CD1c-positive myeloid dendritic cell (primary cell): Measurements from ENCODE around the gene NOXA1.
A peak's percentile ranks its signal among the peaks of the same experiment; 100 is the strongest.
"Not testable (repeated sequence)": the region's sequence is repeated elsewhere in the genome, so short reads cannot be mapped to it uniquely, and the experiment has no call there.

Experiments
- DNase-seq: peaks from one replicate; pipeline ENCODE4 v3.0.0-alpha.2; 2016; ENCODE audit errors: extremely low spot score

The NOXA1 gene

DNA sequence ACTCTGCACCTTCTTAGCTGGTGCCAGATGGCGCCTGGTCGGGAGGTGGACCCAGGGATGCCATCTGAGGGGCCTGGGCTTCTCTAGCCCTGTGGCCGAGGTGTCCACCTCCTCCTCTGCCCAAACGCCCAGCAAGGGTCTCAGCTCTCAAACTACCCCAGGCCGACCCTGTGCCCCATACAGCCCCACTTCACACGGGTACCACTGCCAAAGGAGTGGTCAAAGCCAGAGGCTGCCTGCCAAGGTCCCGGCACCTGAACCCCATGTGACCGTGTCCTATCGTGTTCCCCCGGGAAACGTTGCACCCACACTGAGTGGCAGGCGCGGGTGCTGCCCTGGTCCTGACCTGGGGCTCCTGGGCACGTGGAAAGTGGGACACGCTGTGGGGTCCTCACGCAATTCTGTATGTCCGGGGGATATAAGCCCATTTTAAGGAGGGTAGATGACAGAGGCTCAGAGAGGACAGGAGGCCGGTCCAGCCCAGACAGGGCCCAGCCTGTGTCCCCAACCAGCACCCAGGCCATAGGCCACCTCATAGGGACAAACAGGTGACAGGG, 16.0 kb downstream of the NOXA1 start:
- no peak for DNase-seq

DNA sequence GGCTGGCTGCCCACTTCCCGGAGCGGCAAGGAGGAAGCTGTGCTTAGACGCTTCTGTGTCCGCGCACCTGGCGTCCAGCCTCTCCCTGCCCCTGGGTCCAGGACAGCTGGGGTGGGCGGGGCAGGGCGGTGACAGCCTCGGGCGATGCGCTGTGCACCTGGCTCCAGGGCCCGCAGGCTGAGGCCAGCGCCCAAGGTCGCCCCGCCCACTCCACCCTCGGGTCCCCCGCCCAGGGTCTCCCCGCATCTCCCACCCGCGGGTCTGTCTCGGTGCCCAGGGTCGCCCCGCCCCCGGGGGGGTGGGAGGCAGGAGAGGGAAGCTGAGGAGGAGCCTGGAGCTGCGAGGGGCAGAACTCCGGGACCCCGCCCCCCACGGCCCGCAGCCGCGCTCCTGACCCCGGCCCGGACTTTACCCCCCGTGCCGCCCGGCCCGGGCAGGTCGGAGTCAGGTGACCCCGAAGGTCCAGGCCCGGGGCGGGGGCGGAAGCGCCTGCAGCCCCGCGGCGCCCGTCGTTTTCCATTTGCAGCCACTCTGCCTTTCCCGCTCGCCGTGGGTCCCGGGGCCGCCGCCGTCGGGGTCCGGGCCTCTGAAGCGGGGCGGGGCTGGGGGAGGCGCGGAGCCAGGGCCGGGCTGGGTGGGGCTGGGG, 18.2 kb downstream of the NOXA1 start, which contains the start of gene ENTPD8:
Gene ENTPD8 (minus strand): TSS at position 69 of the 646 bp plus-strand sequence. CDS start 3,072 bp downstream, outside the sequence.
- DNase-seq = no peak

DNA sequence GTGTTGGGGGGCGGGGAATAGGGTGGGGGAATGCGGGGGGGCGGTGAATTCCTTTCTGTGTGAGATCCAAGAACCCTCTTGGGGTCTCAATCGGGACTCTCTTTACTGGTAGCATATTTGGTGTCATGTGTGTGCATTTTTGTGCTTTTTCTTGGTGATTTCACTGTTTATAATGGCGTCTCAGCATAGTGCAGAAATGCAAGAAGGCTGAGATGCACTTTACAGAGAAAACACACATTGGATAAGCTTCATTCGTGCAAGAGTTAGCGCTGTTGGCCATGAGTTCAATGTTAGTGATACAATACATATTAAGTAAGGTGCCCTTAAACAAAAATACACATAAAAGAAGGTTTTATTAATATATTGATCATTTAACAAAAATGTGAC, 18.7 kb downstream of the NOXA1 start:
- no peak for DNase-seq

DNA sequence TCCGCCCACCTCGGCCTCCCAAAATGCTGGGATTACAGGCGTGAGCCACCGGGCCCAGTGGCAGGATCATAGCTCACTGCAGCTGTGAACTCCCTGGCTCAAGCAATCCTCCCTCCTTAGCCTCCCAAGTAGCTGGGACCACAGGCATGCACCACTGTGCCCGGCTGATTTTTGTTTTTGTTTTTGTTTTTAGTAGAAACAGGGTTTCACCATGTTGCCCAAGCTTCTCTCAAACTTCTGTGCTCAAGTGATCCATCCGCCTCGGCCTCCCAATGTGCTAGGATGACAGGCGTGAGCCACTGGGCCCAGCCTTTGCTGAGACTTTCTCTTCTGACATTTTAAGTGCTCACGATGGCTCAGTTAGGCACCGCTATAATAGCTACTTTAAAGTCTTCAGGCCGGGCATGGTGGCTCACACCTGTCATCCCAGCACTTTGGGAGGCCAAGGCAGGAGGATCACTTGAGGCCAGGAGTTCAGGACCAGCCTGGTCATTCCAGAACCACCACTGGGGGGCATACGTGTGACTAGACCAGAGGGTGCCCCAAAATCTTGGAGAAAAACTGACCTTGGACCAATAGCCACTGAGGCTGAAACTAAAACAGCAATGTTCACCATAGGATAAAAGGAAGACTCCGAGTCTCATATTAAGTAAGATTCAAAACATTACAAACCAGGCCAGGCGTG, 21.1 kb downstream of the NOXA1 start:
- no peak for DNase-seq

DNA sequence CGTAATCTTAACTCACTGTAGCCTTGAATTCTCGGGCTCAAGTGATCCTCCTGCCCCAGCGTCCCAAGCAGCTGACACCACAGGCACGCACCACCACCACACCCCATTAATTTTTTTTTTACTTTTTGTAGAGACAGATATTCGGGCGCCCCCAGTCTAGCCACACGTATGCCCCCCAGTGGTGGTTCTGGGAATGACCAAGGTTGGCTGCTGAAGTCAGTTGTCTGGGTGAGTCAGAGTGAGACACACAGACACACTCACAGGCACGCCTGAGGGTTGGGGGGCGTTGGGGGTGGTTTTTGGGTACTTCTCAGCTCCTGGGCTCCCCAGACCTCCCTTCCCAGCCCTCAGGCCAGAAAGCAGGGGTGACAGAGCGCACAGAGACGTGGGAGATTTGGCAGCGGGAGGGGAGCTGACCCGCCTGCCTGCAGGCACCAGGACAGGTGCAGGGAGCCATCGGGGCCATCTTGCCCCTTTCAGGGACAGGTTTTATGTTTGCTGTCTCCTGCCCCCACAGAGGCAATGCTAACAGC, 22.1 kb downstream of the NOXA1 start:
- DNase-seq = peak; percentile 91

DNA sequence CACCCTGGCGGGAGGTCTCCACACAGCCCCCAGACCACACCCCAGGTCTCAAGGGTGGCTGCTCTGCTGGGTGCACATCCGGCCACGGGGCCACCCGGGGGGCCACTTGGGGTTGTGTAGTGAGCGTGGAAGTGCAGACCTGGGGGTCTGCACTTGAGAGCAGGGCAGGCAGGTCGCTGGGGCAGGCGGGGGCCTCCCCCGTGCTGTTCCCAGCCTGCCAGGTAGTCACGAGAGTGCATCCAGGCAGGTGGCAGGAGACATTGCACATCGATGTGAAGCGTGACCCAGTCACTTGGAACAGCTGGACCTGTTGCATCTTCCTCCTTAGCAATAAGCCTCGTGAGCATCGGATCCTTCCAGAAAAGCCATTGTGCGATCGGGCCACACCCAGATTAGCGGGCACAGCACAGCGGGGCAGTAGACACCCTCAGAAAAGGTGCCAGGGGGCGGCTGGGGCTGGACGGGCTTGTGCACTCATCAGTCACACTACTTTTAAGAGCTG, 22.8 kb downstream of the NOXA1 start:
- DNase-seq = no peak

DNA sequence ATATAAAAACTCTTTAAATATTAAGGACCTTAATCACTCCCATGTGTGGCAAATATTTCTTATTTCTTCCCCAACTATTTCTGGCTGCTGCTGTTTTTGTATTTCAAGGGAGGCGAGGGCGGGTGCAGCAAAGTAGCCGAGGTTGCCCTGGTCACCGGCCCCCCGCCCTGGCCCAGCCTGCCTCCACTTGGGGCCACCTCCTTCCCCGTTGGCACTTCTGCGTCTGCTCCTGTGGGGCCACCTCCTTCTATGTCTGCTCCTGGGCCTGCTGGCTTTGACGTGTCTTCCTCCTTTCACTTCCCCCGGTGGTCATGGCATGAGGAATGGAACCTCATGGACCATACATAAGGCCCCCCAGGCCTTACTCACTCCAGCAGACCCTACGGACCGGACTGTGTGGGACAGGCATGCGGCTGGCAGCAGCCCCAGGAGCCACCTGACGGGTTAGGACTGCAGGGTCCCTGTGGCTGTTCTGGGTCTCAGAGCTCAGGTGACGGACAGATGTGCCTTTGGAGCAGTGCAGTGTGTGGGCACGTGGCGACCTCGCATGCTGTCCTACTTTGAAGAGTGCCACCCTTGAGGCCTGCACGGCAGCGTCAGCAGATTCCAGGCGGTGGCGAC, 23.8 kb downstream of the NOXA1 start:
- peak; percentile 83 for DNase-seq

DNA sequence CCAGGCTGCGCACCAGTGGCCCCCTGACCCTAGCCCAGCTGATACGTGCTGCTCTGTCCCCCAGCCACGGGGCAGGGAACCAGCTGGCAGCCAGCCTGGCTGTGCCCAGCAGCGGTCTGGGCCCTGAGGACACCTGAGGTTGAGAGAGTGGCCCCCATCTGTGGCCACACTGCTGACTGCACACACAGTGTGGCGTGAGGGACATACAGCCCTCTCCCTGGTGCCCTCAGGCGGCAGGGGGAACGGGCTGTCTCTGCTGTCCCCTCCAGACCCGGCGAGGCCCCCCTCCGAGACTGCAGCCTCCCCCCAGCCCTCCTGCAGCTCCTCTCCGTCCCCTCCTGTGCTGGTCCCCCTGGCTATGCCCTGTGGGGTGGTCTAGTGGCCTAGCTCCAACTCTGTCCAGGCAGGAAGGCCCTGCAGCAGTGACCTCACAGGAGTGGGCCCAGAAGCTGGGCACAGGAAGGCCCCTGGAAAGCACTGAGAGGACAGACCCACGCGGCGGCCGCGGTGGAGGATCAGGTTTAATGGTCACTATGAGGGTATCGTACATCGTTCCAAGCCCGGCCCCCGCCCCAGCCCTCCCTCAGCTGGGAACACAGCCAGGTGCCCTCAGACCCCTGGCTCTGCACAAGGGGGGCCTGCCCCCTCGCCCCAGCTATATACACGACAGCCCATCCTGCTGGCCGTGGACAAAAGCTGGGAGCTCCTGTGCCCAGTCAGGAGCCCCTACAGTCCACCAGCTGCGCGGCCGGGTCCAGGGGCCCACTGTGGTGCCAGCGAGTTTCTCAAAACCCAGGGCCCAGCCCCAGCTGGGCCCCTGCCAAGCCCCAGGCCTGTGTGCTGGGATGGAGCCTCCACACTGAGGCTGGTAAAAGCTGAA, 24.8 kb downstream of the NOXA1 start:
- DNase-seq = no peak

DNA sequence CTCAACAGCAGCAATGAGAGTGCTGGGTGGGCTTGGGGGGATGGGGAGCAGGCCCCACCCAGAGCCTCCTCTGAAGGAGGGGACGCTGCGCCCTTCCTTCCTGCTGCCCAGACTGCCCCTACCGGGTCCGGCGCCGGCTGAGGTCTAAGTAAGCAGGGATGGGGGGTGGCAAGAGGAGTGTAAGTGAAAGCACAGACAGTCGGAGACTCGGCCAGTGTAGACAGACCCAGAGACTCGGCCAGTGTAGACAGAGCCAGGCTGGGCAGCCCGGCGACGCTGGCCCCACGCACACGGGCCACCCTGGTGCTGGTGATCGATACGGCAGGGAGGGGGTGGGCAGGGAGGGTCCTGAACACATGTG, 25.4 kb downstream of the NOXA1 start:
- DNase-seq = no peak

DNA sequence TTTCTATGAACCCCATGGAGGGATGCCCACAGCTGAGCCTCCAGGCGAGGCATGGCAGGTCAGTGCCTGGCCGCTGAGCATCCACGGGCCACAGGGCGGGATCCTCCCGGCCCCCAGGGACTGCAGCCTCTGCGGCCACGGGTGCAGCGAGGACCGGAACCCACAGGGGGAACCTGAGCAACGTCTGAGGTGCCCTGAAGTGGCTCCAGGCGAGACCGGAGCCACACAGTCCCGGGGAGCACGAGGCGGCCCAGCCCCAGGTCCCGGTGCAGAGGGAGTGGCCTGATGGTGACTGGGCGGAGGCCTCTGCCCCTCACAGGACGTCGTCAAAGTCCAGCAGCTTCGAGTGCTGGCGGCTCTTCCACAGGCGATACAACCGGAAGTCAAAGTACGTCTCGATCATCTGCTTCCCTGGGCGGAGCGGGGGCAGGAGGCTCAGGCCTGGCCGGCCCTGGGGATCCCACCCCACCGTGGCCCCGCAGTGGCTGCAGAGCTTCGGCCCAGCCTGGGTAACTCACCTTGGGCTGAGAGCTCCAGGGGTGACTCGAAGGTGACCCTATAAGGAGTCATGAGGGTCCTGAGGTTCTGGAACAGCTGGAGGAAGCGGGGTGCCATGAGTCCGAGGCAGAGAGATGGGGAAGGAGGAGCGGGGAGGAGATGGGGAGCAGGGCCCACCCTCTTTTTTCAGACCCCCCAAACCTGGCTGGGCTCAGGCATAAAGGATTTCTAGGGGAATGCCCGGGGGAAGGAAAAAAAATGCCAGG, 26.1 kb downstream of the NOXA1 start:
- DNase-seq = no peak

DNA sequence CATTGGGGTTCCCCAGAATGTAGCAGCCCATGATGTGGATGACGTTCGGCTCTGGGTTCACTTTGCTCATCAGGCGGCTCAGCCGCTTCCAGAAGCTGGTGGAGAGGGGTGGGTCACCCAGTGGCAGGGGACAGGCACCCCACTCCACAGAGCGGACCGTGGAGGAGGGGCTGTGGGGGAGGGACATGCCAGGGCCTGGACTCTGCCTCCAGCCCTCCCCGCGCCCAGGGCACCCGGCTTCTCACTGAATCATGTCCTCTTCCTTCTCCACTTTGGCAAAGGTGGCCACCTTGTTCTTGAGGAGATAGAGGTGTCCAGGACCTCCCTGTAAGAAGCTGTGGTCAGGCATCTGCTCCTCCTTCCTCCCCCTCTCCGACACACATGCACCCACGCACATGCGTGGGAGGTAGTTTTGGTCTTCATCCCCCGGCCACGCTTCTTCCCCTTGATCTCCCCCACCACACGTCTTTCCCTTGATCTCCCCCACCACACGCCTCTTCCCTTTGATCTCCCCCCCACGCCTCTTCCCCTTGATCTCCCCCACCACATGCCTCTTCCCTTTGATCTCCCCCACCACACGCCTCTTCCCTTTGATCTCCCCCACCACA, 26.8 kb downstream of the NOXA1 start:
- peak; percentile 18 for DNase-seq

DNA sequence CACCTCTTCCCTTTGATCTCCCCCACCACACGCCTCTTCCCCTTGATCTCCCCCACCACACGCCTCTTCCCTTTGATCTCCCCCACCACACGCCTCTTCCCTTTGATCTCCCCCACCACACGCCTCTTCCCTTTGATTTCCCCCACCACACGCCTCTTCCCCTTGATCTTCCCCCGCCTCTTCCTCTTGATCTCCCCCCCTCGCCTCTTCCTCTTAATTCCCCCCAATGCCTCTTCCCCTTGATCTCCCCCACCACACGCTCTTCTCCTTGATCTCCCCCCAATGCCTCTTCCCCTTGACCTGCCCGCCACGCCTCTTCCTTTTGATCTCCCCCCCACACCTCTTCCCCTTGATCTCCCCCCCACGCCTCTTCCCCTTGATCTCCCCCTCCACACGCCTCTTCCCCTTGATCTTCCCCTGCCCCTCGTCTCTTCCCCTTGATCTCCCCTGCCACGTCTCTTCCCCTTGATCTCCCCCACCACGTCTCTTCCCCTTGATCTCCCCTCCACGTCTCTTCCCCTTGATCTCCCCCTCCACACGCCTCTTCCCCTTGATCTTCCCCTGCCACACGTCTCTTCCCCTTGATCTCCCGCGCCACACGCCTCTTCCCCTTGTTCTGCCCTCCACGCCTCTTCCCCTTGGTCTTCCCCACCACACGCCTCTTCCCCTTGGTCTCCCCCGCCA, 27.5 kb downstream of the NOXA1 start:
- peak; percentile 45 for DNase-seq

DNA sequence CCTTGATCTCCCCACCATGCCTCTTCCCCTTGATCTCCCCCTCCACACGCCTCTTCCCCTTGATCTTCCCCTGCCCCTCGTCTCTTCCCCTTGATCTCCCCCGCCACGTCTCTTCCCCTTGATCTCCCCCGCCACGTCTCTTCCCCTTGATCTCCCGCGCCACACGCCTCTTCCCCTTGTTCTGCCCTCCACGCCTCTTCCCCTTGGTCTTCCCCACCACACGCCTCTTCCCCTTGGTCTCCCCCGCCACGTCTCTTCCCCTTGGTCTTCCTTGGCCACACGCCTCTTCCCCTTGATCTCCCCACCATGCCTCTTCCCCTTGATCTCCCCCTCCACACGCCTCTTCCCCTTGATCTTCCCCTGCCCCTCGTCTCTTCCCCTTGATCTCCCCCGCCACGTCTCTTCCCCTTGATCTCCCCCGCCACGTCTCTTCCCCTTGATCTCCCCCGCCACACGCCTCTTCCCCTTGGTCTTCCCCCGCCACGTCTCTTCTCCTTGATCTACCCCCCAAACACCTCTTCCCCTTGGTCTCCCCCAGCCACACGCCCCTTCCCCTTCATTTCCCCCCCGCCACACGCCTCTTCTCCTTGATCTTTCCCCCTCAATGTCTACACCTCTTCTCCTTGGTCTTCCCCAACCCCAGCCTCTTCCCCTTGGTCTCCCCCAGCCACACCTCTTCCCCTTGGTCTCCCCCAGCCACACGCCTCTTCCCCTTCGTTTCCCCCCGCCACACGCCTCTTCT, 28.2 kb downstream of the NOXA1 start:
- DNase-seq = not testable (repeated sequence)

DNA sequence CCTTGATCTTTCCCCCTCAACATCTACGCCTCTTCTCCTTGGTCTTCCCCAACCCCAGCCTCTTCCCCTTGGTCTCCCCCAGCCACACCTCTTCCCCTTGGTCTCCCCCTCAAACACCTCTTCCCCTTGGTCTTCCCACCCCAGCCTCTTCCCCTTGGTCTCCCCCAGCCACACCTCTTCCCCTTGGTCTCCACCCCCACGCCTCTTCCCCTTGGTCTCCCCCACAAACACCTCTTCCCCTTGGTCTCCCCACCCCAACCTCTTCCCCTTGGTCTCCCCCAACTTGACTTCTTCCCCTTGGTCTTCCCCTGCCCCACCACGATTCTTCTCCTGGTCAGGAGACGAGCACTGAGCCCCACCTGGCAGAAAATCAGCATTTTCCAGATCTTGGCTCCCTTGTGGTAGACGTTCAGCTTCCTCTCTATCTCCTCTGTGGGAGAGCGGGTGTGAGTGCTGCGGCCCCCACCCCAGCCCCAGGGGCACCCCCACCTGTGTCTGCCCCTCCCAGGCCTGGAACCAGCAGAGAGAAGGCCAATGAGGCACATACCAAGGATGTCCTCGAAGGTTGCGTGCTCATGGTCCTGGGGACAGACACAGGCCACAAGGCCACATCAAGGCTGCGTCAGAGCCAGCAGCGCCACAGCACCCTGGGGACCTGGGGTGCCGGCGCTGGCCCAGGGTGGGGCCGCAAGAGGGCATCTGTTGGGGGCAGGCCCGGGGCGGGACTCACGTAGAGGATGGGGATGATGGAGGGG, 29.0 kb downstream of the NOXA1 start:
- peak; percentile 14 for DNase-seq

DNA sequence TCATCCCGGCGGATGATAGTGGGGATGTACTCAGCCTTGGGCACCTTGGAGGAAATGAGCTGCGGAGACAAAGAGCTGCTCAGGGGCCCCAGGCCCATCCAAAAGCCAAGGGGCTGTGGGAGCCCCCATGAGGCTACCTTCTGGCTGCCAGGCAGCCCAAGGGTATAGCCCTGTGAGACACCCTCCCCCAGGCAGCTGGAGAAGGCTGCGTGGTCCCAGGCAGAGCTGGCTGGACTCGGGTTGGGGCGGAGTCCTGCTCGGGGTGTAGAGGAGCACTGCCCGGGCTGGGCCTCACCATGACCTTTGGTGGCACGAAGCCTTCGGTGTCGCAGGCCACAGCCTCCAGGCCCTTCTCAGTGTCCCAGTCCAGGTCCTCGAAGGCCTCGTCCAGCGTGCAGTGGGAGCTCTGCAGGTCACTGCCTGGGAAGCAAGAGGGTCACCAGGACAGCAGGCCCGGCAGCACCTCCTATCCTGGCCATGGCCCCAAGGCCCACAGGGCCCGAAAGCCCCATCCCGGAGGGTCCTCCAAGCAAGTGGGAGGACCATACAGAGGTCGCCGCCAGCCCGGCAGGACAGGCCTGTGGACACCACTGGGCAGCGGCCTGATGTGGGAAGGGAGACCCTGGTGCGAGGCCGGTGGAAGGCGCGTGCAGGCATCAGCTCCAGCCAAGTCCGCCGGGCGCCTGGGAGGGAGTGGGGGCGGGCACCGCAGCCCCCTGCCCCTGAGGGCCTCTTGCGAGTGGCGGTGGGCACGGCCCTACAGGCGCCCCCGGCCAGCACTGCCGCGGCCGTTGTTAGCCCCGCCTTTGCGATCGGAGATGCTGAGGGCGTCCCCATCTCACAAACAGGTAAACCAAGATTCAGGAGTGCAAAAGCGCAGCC, 29.8 kb downstream of the NOXA1 start:
- DNase-seq = no peak

DNA sequence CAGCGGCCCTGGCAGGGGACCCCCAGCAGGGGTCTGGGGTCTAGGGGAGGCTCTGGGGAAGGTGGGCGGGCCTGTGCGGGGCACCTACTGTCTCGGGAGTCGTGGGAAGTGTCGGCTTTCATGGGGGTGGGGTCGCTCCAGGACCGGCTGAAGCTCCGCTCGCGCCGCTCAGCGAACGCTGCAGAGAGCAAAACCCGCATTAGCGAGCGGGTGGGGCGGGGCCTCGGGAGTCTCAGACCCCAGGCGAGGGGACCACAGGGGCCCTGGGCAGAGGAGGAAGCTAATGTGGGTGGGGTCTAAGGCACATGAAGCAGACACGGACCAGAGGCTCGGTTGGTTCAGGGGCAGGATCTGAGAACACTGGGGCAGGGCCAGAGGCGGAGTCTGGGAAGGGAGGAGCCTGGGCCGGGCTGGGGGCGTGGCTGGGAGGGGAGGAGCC, 30.5 kb downstream of the NOXA1 start:
- DNase-seq = peak; percentile 83

DNA sequence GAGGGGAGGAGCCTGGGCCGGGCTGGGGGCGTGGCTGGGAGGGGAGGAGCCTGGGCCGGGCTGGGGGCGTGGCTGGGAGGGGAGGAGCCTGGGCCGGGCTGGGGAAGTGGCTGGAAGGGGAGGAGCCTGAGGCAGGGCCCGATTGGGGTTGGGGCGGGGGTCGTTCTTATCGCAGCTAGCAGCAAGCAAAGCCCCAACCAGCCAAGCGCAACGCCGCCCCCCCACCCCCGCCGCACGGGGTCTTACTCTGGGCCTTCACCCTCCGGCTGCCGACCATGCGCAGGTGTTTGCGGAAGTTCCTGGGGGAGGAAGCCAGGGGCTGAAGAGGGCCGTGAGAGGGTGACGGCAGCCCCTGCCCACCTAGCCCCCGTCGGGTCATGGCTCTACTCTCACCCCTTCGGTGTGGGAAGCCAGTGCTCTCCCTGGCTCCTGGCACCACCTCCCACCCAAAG, 31.0 kb downstream of the NOXA1 start:
- DNase-seq = peak; percentile 49
